ENCODE data around the gene OGFR.

DNA sequence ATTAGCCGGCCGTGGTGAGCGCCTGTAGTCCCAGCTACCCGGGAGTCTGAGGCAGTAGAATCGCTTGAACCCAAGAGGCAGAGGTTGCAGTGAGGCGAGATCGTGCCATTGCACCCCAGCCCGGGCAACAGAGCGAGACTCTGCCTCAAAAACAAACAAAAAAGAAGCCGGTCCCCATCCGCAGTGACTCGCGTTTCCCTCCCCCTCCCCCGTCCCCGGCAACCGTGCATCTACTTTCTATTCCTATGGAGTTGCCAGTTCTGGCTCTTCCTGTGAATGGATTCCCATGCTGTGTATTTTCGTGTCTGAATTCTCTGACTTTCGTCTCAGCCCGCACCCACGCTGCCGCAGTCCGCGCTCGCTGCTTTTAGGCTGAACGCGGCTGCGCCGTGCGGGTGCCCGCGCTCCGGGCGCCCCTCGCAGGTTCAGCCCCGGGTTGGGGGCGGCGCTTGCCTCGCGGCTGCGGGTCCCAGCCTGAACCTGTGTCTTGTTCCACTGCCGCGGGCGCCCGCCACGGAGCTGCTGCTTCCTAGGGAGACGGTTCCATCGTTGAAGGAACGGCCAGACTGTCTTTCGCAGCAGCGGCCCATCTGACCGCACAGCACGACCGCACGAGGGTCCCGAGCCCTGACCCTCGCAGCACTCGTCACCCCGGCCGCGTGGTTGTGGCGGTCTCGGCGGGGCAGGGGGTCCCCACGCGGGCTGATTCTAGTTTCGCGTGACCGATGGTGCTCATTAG, 9.4 kb upstream of the OGFR start:
- TF ChIP-seq KLF9 (tag by site-specific recombination; IDR thresholded peaks at IDR 0.05; ENCODE audit: low read depth) = no peak
- no peak for TF ChIP-seq ZNF830 (tag by site-specific recombination; IDR thresholded peaks at IDR 0.05; ENCODE audit: low read depth)
- TF ChIP-seq, protein P1, sequence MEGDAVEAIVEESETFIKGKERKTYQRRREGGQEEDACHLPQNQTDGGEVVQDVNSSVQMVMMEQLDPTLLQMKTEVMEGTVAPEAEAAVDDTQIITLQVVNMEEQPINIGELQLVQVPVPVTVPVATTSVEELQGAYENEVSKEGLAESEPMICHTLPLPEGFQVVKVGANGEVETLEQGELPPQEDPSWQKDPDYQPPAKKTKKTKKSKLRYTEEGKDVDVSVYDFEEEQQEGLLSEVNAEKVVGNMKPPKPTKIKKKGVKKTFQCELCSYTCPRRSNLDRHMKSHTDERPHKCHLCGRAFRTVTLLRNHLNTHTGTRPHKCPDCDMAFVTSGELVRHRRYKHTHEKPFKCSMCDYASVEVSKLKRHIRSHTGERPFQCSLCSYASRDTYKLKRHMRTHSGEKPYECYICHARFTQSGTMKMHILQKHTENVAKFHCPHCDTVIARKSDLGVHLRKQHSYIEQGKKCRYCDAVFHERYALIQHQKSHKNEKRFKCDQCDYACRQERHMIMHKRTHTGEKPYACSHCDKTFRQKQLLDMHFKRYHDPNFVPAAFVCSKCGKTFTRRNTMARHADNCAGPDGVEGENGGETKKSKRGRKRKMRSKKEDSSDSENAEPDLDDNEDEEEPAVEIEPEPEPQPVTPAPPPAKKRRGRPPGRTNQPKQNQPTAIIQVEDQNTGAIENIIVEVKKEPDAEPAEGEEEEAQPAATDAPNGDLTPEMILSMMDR (tag by site-specific recombination; IDR thresholded peaks at IDR 0.05) = no peak
- TF ChIP-seq SP3 (tag by site-specific recombination; IDR thresholded peaks at IDR 0.05) = peak; percentile 50; the same call in 1 of the 2 replicates
- TF ChIP-seq, protein P2, sequence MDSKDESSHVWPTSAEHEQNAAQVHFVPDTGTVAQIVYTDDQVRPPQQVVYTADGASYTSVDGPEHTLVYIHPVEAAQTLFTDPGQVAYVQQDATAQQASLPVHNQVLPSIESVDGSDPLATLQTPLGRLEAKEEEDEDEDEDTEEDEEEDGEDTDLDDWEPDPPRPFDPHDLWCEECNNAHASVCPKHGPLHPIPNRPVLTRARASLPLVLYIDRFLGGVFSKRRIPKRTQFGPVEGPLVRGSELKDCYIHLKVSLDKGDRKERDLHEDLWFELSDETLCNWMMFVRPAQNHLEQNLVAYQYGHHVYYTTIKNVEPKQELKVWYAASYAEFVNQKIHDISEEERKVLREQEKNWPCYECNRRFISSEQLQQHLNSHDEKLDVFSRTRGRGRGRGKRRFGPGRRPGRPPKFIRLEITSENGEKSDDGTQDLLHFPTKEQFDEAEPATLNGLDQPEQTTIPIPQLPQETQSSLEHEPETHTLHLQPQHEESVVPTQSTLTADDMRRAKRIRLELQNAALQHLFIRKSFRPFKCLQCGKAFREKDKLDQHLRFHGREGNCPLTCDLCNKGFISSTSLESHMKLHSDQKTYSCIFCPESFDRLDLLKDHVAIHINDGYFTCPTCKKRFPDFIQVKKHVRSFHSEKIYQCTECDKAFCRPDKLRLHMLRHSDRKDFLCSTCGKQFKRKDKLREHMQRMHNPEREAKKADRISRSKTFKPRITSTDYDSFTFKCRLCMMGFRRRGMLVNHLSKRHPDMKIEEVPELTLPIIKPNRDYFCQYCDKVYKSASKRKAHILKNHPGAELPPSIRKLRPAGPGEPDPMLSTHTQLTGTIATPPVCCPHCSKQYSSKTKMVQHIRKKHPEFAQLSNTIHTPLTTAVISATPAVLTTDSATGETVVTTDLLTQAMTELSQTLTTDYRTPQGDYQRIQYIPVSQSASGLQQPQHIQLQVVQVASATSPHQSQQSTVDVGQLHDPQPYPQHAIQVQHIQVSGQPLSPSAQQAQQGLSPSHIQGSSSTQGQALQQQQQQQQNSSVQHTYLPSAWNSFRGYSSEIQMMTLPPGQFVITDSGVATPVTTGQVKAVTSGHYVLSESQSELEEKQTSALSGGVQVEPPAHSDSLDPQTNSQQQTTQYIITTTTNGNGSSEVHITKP (tag by site-specific recombination; IDR thresholded peaks at IDR 0.05) = no peak
- TF ChIP-seq ZNF23 (tag by site-specific recombination; IDR thresholded peaks at IDR 0.05; ENCODE audit: borderline replicate concordance) = no peak
- peak; percentile 61 for TF ChIP-seq ZNF561 (tag by site-specific recombination; IDR thresholded peaks at IDR 0.05; ENCODE audit: borderline replicate concordance)
- TF ChIP-seq ZNF16 (tag by site-specific recombination; IDR thresholded peaks at IDR 0.05; ENCODE audit: low read depth) = no peak
- no peak for TF ChIP-seq SETDB1 (IDR thresholded peaks at IDR 0.05; ENCODE audit: insufficient read length, low read length)
- TF ChIP-seq ZNF221 (tag by site-specific recombination; IDR thresholded peaks at IDR 0.05; ENCODE audit: borderline replicate concordance) = no peak
- TF ChIP-seq ZNF837 (tag by site-specific recombination; IDR thresholded peaks at IDR 0.05) = no peak
- TF ChIP-seq ZNF510 (tag by site-specific recombination; IDR thresholded peaks at IDR 0.05; ENCODE audit: insufficient replicate concordance) = no peak
- no peak for TF ChIP-seq ZNF514 (tag by site-specific recombination; IDR thresholded peaks at IDR 0.05)
